C1 segment of cervical spinal cord (tissue), 14 donors: ENCODE data around the gene CRYL1.

Experiments
- DNase-seq, 14 donors: peaks; one replicate each; lab custom pipeline; 2025; lab: John Stamatoyannopoulos, UW

Gene CRYL1

GRCh38 chr13:20381401-20381800 lies 144.3 kb downstream of the CRYL1 start:
- DNase-seq, result no peak

GRCh38 chr13:20378721-20379120 lies 146.9 kb downstream of the CRYL1 start:
- no peak for DNase-seq

GRCh38 chr13:20377720-20378119 lies 147.9 kb downstream of the CRYL1 start:
- no peak for DNase-seq

GRCh38 chr13:20375871-20376270 lies 149.8 kb downstream of the CRYL1 start:
- DNase-seq, result no peak

GRCh38 chr13:20373861-20374260 lies 151.8 kb downstream of the CRYL1 start:
- DNase-seq, result no peak

GRCh38 chr13:20371825-20372224 lies 153.8 kb downstream of the CRYL1 start:
- DNase-seq, result no peak

- DNase-seq, result no peak
Measured at GRCh38 chr13:20370815-20371421, 154.7 kb downstream of the CRYL1 start.

- DNase-seq, result no peak
Measured at GRCh38 chr13:20369886-20370361, 155.7 kb downstream of the CRYL1 start.

- no peak for DNase-seq
Measured at GRCh38 chr13:20366056-20366455, 159.6 kb downstream of the CRYL1 start.

GRCh38 chr13:20363603-20364002 lies 162.1 kb downstream of the CRYL1 start:
- DNase-seq, result no peak

- no peak for DNase-seq
Measured at GRCh38 chr13:20363172-20363571, 162.5 kb downstream of the CRYL1 start.

GRCh38 chr13:20362484-20363041 lies 163.1 kb downstream of the CRYL1 start:
- DNase-seq, result no peak

- DNase-seq, result no peak
Measured at GRCh38 chr13:20360835-20361412, 164.7 kb downstream of the CRYL1 start.

- DNase-seq, result peak in 1 of 14 donors; percentile 16
Measured at GRCh38 chr13:20360041-20360491, 165.6 kb downstream of the CRYL1 start.

GRCh38 chr13:20359335-20359734 lies 166.3 kb downstream of the CRYL1 start:
- DNase-seq, result no peak

- no peak for DNase-seq
Measured at GRCh38 chr13:20358022-20358421, 167.6 kb downstream of the CRYL1 start.

GRCh38 chr13:20356444-20356843 lies 169.2 kb downstream of the CRYL1 start:
- no peak for DNase-seq

- no peak for DNase-seq
Measured at GRCh38 chr13:20354722-20355121, 170.9 kb downstream of the CRYL1 start.

GRCh38 chr13:20353973-20354372 lies 171.7 kb downstream of the CRYL1 start:
- DNase-seq, result no peak
